Activated B cell treated with CpG ODN at 0.5 μM for 24 hours (primary cell): ENCODE data around the gene CDC42BPA. TPM values are rescaled to one million over a fixed set of nuclear protein-coding genes. Genes with fewer than 3 reads are reported as not detected.

Source experiments
- ATAC-seq: fragments of 200-7000 bp; cut with Tn5 transposase; one replicate; pipeline ENCODE4 v1.10.0; 2021; ENCODE audit warnings: low read depth, mild to moderate bottlenecking, moderate library complexity
- CTCF ChIA-PET: fragments of 350-600 bp; sonication (Branson Sonifier 250); formaldehyde crosslinking; loops from one replicate; lab custom pipeline; 2021; ENCODE audit warnings: antibody characterized with exemption; lab: Charles Lee
- POLR2A ChIA-PET: fragments of 350-600 bp; sonication (Branson Sonifier 250); formaldehyde crosslinking; loops from one replicate; lab custom pipeline; 2021; ENCODE audit warnings: antibody characterized with exemption; lab: Charles Lee
- DNase-seq: peaks from one replicate; pipeline ENCODE4 v3.0.0; 2022
- H3K27ac Mint-ChIP-seq: one replicate; pipeline ENCODE4 v1.8.0; 2020; ENCODE audit warnings: mixed read lengths
- H3K27me3 Mint-ChIP-seq: one replicate; pipeline ENCODE4 v1.8.0; 2021; ENCODE audit warnings: mixed read lengths
- H3K36me3 Mint-ChIP-seq: one replicate; pipeline ENCODE4 v1.8.0; 2021; ENCODE audit warnings: low read depth, mixed read lengths
- H3K4me1 Mint-ChIP-seq: one replicate; pipeline ENCODE4 v1.8.0; 2021; ENCODE audit warnings: mixed read lengths
- H3K4me3 Mint-ChIP-seq: one replicate; pipeline ENCODE4 v1.8.0; 2020; ENCODE audit warnings: mild to moderate bottlenecking, mixed read lengths
- H3K9me3 Mint-ChIP-seq: one replicate; pipeline ENCODE4 v1.8.0; 2020; ENCODE audit warnings: mixed read lengths
- CTCF ChIP-seq: fragments of 200-600 bp; IDR thresholded peaks from one replicate; pipeline ENCODE4 v1.8.0; 2022; ENCODE audit warnings: antibody characterized with exemption, mild to moderate bottlenecking
- intact Hi-C: fragments of 100-400 bp; cut with micrococcal nuclease; formaldehyde crosslinking; loops from one replicate; pipeline ENCODE4 v1.15.1; 2024
- total RNA-seq: library from RNA; stranded (reverse); gene quantifications from 2 replicates; pipeline ENCODE4 v1.2.3, GENCODE V29; 2022

The CDC42BPA gene
- total RNA-seq, 1 donor from 2014 or later: 0.29 TPM

GRCh38 chr1:227072991-227073390, 245.3 kb downstream of the CDC42BPA start:
- H3K27ac Mint-ChIP-seq: no peak overlapping the region
- no peak for TF ChIP-seq CTCF
- H3K9me3 Mint-ChIP-seq: no peaks in the 10 kb centered on the region
- no peaks in the 10 kb centered on the region for H3K4me1 Mint-ChIP-seq
- ChIA-PET CTCF (interaction anchor here (0.9 kb wide), 1 partner anchor 29 kb away, joined by 3 read pairs; no protein-coding TSS in a partner anchor), POLR2A (no interaction called here)
- ATAC-seq (no peak), DNase-seq (no peak)
- intact Hi-C loops: no loop called here
- peaks cover 3% of the 10 kb centered on the region for H3K27me3 Mint-ChIP-seq
- no peak overlapping the region for H3K4me3 Mint-ChIP-seq
- H3K36me3 Mint-ChIP-seq: no peaks in the 10 kb centered on the region

GRCh38 chr1:227071895-227072587, 246.3 kb downstream of the CDC42BPA start:
- H3K27ac Mint-ChIP-seq: no peak overlapping the region
- peaks cover 5% of the 10 kb centered on the region for H3K27me3 Mint-ChIP-seq
- H3K36me3 Mint-ChIP-seq: no peaks in the 10 kb centered on the region
- DNase-seq (no peak), ATAC-seq (no peak)
- intact Hi-C loops: no loop called here
- POLR2A ChIA-PET: no interaction called here
- H3K4me1 Mint-ChIP-seq: no peaks in the 10 kb centered on the region
- CTCF ChIA-PET: interaction anchor here (0.9 kb wide), 1 partner anchor 28 kb away, joined by 3 read pairs; no protein-coding TSS in a partner anchor
- H3K9me3 Mint-ChIP-seq: no peaks in the 10 kb centered on the region
- no peak for TF ChIP-seq CTCF
- H3K4me3 Mint-ChIP-seq: no peak overlapping the region

- no peak for TF ChIP-seq CTCF
- POLR2A ChIA-PET: no interaction called here
- peaks cover 3% of the 10 kb centered on the region for H3K27me3 Mint-ChIP-seq
- CTCF ChIA-PET: no interaction called here
- DNase-seq: no peak
- no peaks in the 10 kb centered on the region for H3K36me3 Mint-ChIP-seq
- intact Hi-C loops: no loop called here
- H3K4me3 Mint-ChIP-seq: no peak overlapping the region
- H3K4me1 Mint-ChIP-seq: no peaks in the 10 kb centered on the region
- no peaks in the 10 kb centered on the region for H3K9me3 Mint-ChIP-seq
- no peak for ATAC-seq
- H3K27ac Mint-ChIP-seq: no peak overlapping the region
These were observed 247.5 kb downstream of the CDC42BPA start for GRCh38 chr1:227070638-227071285.

GRCh38 chr1:227069490-227069889, 248.8 kb downstream of the CDC42BPA start:
- no peak overlapping the region for H3K27ac Mint-ChIP-seq
- no peak for TF ChIP-seq CTCF
- H3K4me3 Mint-ChIP-seq: no peak overlapping the region
- ATAC-seq (no peak), DNase-seq (no peak)
- H3K27me3 Mint-ChIP-seq: peaks cover 6% of the 10 kb centered on the region
- ChIA-PET POLR2A (no interaction called here), CTCF (no interaction called here)
- intact Hi-C loops: no loop called here
- H3K36me3 Mint-ChIP-seq: no peaks in the 10 kb centered on the region
- no peaks in the 10 kb centered on the region for H3K9me3 Mint-ChIP-seq
- H3K4me1 Mint-ChIP-seq: no peaks in the 10 kb centered on the region

GRCh38 chr1:227068883-227069282, 249.4 kb downstream of the CDC42BPA start:
- H3K27me3 Mint-ChIP-seq: peaks cover 8% of the 10 kb centered on the region
- no peak for DNase-seq
- intact Hi-C loops: no loop called here
- no peak for ATAC-seq
- H3K4me1 Mint-ChIP-seq: no peaks in the 10 kb centered on the region
- TF ChIP-seq CTCF: no peak
- no peak overlapping the region for H3K27ac Mint-ChIP-seq
- no peaks in the 10 kb centered on the region for H3K9me3 Mint-ChIP-seq
- ChIA-PET CTCF (no interaction called here), POLR2A (no interaction called here)
- no peaks in the 10 kb centered on the region for H3K36me3 Mint-ChIP-seq
- H3K4me3 Mint-ChIP-seq: no peak overlapping the region
